Stomach (tissue), 9 donors: ENCODE results near the gene LHFPL2. TPM values are rescaled to one million over a fixed set of nuclear protein-coding genes. Genes with fewer than 3 reads are reported as not detected.

Source experiments
- DNase-seq, 2 donors: peaks; one replicate each; pipeline versions ENCODE4 v3.0.0 to v3.0.0-alpha.2; 2013 to 2019
- H3K27ac ChIP-seq, 5 donors: fragments of 200-600 bp in 4 of 5; sonication (generic) in 4 of 5; one replicate each; pipeline ENCODE4 v1.5.1; 2013 to 2019; ENCODE audit warnings: mild to moderate bottlenecking in 1 of 5, moderate library complexity in 1 of 5
- H3K27me3 ChIP-seq, 3 donors: fragments of 200-600 bp; sonication (generic); one replicate each; pipeline ENCODE4 v1.5.1; 2017 to 2019; ENCODE audit warnings: mixed run types in 1 of 3
- H3K36me3 ChIP-seq, 4 donors: fragments of 200-600 bp; sonication (generic); 1 replicate in 3 of 4; 2 replicates in 1 of 4; pipeline ENCODE4 v1.5.1; 2016 to 2019
- H3K4me1 ChIP-seq, 4 donors: fragments of 200-600 bp; sonication (generic); one replicate each; pipeline ENCODE4 v1.5.1; 2016 to 2019
- H3K4me3 ChIP-seq, 4 donors: fragments of 200-600 bp; sonication (generic) in 3 of 4; one replicate each; pipeline ENCODE4 v1.5.1; 2016 to 2019; ENCODE audit warnings: mild to moderate bottlenecking in 1 of 4
- H3K9me3 ChIP-seq, 4 donors: fragments of 200-600 bp; sonication (generic); one replicate each; pipeline ENCODE4 v1.5.1; 2016 to 2019
- CTCF ChIP-seq, 7 experiments: fragments of 450-650 bp in 4 of 7; fragments of 200-600 bp in 3 of 7; sonication (generic) in 3 of 7; IDR thresholded peaks; one replicate each; pipeline ENCODE4 v1.5.1; 2016 to 2019; ENCODE audit warnings: antibody characterized with exemption in 7 of 7, control low read depth in 2 of 7, mild to moderate bottlenecking in 1 of 7
- EP300 ChIP-seq: sonication (generic); formaldehyde crosslinking; IDR thresholded peaks from one replicate; pipeline ENCODE4 v1.6.1; 2017; ENCODE audit warnings: antibody characterized with exemption
- POLR2A ChIP-seq, 4 donors: fragments of 450-650 bp; IDR thresholded peaks; one replicate each; pipeline ENCODE4 v1.6.1; 2016; ENCODE audit warnings: antibody characterized with exemption in 4 of 4, control low read depth in 2 of 4, mild to moderate bottlenecking in 1 of 4, moderate library complexity in 1 of 4
- POLR2AphosphoS5 ChIP-seq, 3 donors: sonication (generic); formaldehyde crosslinking; IDR thresholded peaks; one replicate each; pipeline ENCODE4 v1.6.1; 2016; ENCODE audit warnings: antibody characterized with exemption in 3 of 3
- WGBS, 5 donors: extraction: QIAGEN DNeasy Blood & Tissue Kit in 3 of 5; methylation state at CpG; one replicate each; pipeline versions ENCODE4 v1.1.5 to v1.1.7; 2013 to 2018; 5-methylcytosine and 5-hydroxymethylcytosine counted together
- intact Hi-C: fragments of 100-400 bp; cut with DNase I; formaldehyde crosslinking; loops from one replicate; pipeline ENCODE4 v1.15.1; 2023; ENCODE audit warnings: low total_unique reads
- polyA plus RNA-seq, 3 donors: library from polyadenylated mRNA; stranded (reverse); fragments of 200-250 nt; gene quantifications; one replicate each; pipeline ENCODE4 v1.2.3, GENCODE V29; 2013
- total RNA-seq, 5 donors: library from RNA; depleted of rRNA; stranded (reverse); fragments of >200 nt; gene quantifications; one replicate each; pipeline versions ENCODE4 v1.1.0 to v1.2.3, GENCODE V29; 2014 to 2016
- donor health status: healthy with polysubstance abuse.
- donor health status: Bipolar disorder and iron deficiency.
- donor health status: healthy.

LHFPL2 gene
- total and polyA plus RNA-seq, 8 donors = 3.7 to 53.6 (median 24.3) TPM

- intact Hi-C loops = no loop called here
- Histone ChIP-seq H3K4me3 (no peak overlapping the region), H3K36me3 (peaks cover 13 to 30% (median 23%) of the 10 kb centered on the region in 4 donors), H3K27me3 (no peaks in the 10 kb centered on the region), H3K9me3 (no peaks in the 10 kb centered on the region), H3K27ac (no peak overlapping the region), H3K4me1 (peaks cover 2 to 45% (median 27%) of the 10 kb centered on the region in 4 donors)
- 82 to 96% (median 93%) methylated on average over 2 of the region's 2 CpGs for WGBS, 5 donors
- DNase-seq = no peak
- no peak for TF ChIP-seq POLR2A (IDR thresholded peaks at IDR 0.05)
- no peak for TF ChIP-seq CTCF (IDR thresholded peaks at IDR 0.05)
- TF ChIP-seq POLR2AphosphoS5 (IDR thresholded peaks at IDR 0.05) = no peak
- no peak for TF ChIP-seq EP300
Observed at GRCh38 chr5:78632467-78632866, 16.1 kb downstream of the LHFPL2 start.

GRCh38 chr5:78631931-78632330 lies 16.6 kb downstream of the LHFPL2 start:
- intact Hi-C loops = no loop called here
- Histone ChIP-seq H3K4me1 (peaks cover 0 to 46% (median 25%) of the 10 kb centered on the region in 4 donors), H3K9me3 (no peaks in the 10 kb centered on the region), H3K36me3 (peaks cover 13 to 30% (median 23%) of the 10 kb centered on the region in 4 donors), H3K27me3 (no peaks in the 10 kb centered on the region), H3K27ac (no peak overlapping the region), H3K4me3 (no peak overlapping the region)
- WGBS, 5 donors = 72 to 85% (median 73%) methylated on average over 2 of the region's 2 CpGs
- DNase-seq = no peak
- TF ChIP-seq POLR2A (IDR thresholded peaks at IDR 0.05) (no peak), POLR2AphosphoS5 (IDR thresholded peaks at IDR 0.05) (no peak), CTCF (IDR thresholded peaks at IDR 0.05) (no peak), EP300 (no peak)

- WGBS, 5 donors = 89 to 95% (median 94%) methylated on average over 6 of the region's 6 CpGs
- peaks cover 13 to 30% (median 29%) of the 10 kb centered on the region in 4 donors for H3K36me3 ChIP-seq
- H3K9me3 ChIP-seq = no peaks in the 10 kb centered on the region
- intact Hi-C loops = no loop called here
- TF ChIP-seq EP300 = no peak
- TF ChIP-seq CTCF (IDR thresholded peaks at IDR 0.05) = no peak
- TF ChIP-seq POLR2AphosphoS5 (IDR thresholded peaks at IDR 0.05) = no peak
- no peak for TF ChIP-seq POLR2A (IDR thresholded peaks at IDR 0.05)
- peaks cover 0 to 61% (median 34%) of the 10 kb centered on the region in 4 donors for H3K4me1 ChIP-seq
- H3K27ac ChIP-seq = no peak overlapping the region
- DNase-seq = no peak
- no peaks in the 10 kb centered on the region for H3K27me3 ChIP-seq
- H3K4me3 ChIP-seq = no peak overlapping the region
Observed at GRCh38 chr5:78630047-78630446, 18.5 kb downstream of the LHFPL2 start.

- intact Hi-C loops = no loop called here
- H3K36me3 ChIP-seq = peaks cover 13 to 30% (median 29%) of the 10 kb centered on the region in 4 donors
- no peaks in the 10 kb centered on the region for H3K9me3 ChIP-seq
- H3K4me3 ChIP-seq = no peak overlapping the region
- DNase-seq = no peak
- no peak overlapping the region for H3K27ac ChIP-seq
- peaks cover 0 to 61% (median 35%) of the 10 kb centered on the region in 4 donors for H3K4me1 ChIP-seq
- 77 to 86% (median 82%) methylated on average over 3 of the region's 3 CpGs for WGBS, 5 donors
- no peak for TF ChIP-seq POLR2AphosphoS5 (IDR thresholded peaks at IDR 0.05)
- no peak for TF ChIP-seq CTCF (IDR thresholded peaks at IDR 0.05)
- TF ChIP-seq EP300 = no peak
- TF ChIP-seq POLR2A (IDR thresholded peaks at IDR 0.05) = no peak
- H3K27me3 ChIP-seq = no peaks in the 10 kb centered on the region
Observed at GRCh38 chr5:78629624-78630023, 18.9 kb downstream of the LHFPL2 start.
